Fibroblast of skin of left biceps (primary cell): ENCODE results near the gene BEND3.
"Not testable (repeated sequence)": the region's sequence is repeated elsewhere in the genome, so short reads cannot be mapped to it uniquely, and the experiment has no call there.

Source experiments
- DNase-seq, 2 experiments: peaks; one replicate each; pipeline ENCODE4 v3.0.0-alpha.2; 2013; ENCODE audit warnings: low read depth in 2 of 2

Gene BEND3

DNA sequence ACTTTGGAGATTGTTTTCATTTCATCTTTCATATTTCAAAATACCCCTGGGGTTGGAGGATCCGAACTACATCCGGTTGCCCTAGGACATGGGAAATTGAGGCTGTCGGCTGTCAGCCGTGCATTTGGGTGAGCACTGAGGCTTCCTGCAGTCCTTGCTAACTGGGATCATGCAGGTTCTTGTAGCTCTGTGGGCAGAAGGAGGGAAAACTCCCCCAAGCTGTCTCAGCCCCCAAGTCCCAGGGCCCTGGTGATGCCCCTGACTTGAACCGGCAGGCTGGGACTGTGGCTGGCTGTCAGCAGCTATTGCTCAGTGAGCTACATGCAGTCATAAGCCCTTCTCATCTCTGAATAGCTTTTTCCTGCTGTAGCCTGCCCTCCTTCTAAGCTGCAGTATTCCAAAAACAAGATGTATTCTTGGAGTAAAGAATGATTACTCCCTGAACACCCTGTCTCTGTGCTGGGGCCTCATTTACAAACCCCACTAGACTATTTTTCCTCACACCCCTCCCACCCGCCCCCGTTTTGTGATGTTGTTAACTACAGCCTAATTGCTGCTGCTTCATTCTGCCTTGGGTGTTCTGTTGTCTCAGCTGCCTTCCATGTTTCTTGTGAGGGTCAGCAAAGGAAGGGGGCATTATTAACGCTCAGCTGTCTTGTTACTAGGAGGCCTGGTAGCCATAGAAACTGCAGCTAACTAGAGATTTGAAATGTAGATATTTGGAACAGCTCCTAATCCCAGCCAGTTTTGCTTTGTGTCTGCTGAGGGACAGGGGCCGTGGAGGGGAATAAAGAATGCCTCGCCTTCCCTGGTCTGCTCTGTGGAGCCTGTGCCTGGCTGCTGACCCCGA lies 69.3 kb downstream of the BEND3 start:
- DNase-seq, result no peak

DNA sequence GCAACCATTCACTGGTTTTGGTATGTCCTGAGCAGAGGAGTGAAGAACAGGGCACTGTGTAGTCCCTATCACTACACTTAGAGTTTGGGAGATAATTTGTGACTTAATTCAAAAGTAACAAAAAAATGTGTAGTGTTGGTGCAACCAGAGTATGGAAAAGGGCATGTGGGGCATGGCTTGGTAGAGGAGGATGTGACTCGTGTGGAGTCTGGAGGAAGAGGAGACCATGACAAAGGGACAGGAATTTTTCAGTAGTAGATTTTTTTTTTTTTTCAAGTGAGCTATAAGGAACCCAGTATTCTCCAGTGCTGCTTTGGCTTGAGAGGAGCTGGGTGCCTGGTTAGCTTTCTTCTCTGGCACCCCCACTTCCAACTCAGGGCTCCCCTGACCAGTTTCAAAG lies 82.2 kb downstream of the BEND3 start:
- no peak for DNase-seq

DNA sequence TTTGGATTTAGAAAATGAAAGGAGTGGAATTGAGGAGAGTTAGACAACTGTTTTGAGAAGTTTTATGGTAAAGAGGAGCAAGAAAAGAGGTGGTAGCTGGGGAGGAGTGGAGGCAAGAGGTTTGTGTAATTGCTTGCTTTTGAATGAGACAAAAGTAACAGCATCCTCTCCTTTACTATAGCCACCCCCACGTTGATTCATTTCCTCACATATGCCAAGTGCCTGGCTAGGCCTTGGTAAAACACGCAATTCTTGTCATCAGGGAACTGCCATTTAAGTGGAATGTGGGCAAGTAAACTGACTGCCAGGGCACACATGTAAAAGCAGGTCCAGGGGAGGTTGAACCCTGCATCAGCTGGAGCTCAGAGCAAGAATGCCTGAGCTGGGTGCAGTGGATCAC lies 83.3 kb downstream of the BEND3 start:
- no peak for DNase-seq

DNA sequence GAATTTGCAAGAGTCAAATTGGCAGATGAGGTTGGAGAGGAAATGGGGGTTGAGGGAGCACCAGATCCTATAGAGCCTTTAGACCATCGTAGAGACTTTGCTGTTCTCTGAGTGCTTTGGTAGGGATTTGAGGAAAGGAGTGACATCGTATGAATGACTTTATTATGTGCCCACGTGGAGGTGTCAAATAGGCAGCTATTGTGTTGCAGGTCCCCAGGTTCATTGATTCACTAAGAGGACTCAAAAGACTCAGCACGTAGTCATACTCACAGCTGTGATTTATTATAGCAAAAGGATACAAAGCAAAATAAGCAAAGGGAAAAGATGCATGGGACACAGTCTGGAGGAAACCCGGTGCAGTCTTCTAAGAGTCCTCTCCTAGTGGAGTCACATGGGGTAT lies 85.2 kb downstream of the BEND3 start:
- no peak for DNase-seq

DNA sequence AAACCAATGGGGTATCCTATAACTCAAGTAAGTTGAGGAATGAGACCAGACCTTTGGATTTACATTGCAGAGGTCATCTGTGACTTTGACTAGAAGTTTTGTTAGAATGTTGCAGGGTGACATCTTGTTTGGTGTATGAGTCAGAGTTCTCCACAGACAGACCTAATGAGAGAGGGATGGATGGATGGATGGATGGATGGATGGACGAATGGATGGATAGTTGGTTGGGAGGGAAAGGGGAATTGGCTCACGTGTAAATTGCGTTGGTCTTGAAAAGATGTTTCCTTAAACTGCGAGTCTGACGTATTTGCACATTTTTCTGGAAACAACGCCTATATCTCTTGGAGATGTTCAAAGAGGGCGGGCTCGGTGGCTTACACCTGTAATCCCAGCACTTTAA lies 88.3 kb downstream of the BEND3 start:
- no peak for DNase-seq

GRCh38 chr6:107021446-107022185 lies 93.7 kb downstream of the BEND3 start:
- no peak for DNase-seq

DNA sequence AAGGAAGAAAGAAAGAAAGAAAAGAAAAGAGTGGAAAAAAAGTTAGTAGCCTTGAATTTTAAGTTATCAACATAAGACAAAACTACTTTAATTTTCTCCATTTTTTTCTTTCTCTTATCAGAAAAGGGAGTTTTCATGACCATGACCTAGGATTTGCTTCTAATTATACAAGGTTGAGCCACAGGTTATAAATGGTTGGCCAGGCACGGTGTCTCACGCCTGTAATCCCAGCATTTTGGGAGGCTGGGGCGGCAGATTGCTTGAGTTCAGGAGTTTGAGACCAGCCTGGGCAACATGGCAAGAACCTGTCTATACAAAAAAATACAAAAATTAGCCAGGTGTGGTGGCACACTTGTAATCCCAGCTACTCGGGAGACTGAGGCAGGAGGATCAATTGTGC lies 95.1 kb downstream of the BEND3 start:
- DNase-seq, result no peak

- DNase-seq, result not testable (repeated sequence)
These were observed 95.7 kb downstream of the BEND3 start for GRCh38 chr6:107019628-107020027.

DNA sequence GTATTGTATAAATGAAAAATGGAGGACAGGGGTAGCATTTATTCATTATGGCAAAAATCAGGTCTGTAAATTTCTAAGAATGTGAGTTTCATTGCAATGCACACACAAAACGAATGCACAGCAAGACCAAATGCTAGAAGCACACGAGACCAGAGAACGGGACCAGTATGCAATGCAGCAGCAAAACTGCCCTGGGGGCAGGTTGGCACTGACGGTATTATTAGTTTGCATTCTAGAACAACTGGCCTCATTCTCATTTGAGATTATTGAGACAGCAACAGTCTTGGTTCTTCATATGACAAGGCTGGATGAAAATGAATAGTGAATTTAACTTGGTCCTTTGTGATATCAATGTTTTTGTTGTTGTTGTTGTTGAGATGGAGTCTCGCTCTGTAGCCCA lies 96.3 kb downstream of the BEND3 start:
- no peak for DNase-seq
